Stimulated activated CD8-positive, alpha-beta memory T cell treated with anti-CD3 and anti-CD28 coated beads, Interleukin-12 subunit alpha, Interleukin-12 subunit beta, amount 100 ng/mL, for 24 hours (primary cell): ENCODE results near the gene SIRPA.

Source experiments
- DNase-seq: peaks from one replicate; pipeline ENCODE4 v3.0.0-alpha.2; 2020; ENCODE audit errors: extremely low read depth

Gene SIRPA

DNA sequence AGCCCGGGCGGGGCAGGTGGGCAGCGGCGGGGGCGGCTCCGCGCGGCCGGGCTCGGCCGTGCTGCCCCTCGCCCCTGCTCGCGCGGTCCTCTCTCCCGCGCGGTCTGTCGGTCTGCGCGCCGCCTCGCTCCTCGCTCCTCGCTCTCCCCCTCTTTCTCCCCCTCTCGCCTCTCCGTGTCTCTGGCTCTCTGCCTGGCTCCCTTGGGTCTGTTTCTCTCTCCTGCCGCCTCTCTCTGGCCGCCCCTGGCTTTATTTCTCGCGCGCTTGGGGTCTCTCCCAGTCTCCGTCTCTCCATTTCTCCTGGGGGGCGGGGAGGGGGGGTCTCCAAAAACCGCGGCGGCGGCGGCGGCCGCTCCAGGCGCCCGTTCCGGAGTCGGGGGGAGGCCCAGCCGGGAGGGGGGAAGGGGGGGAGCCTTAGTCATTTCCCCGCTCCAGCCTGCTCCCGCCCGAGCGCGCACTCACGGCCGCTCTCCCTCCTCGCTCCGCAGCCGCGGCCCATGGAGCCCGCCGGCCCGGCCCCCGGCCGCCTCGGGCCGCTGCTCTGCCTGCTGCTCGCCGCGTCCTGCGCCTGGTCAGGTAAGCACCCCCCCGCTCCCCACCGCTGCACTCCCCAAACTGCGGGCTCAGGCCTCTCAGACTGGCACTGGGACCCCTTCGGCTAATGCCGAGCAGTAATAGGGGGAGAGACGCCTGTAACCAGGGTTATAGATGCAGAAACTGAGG, at the start of gene SIRPA:
SIRPA (plus strand) TSS at position 457 of the 723 bp plus-strand sequence; CDS start at position 498, 41 bp downstream.
- DNase-seq, result no peak

GRCh38 chr20:1845701-1846100, 49.5 kb upstream of the SIRPA start:
- DNase-seq, result no peak

GRCh38 chr20:1846341-1846740, 48.9 kb upstream of the SIRPA start:
- no peak for DNase-seq

DNA sequence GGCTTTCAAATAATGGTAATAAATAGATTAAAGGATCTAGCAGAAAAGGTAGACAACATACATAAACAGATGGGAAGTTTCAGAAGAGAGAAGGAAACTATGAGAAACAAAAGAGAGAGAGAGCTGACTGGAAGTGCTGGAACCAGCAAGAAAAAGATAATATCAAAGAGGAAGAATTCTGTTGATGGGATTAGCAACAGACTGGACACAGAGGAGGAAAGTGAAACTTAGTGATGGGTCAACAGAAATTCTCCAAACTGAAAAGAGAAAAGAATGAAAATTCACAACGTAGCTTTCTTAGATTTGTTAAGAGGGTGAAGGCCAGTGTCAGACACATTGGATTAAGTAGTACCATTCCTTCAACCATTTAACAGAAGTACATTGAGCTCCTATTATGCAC, 48.3 kb upstream of the SIRPA start:
- no peak for DNase-seq

DNA sequence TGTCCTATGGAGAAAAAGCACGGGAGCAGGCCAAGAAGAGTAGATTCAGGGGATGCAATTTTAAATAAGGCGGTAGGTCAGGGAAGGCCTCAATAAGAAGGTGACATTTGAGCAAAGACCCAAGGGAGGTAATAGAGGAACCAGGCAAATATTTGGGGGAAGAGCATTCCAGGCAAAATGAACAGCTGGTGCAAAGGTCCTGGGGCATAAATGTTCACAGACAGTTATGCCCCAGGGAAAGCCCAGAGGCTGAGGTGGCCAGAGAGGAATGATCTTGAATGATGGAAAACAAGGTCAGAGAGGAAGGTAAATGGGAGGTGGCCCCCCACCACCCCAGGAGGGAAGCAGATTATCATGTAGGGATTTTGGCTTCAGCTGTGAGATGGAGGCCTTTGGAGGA, 47.4 kb upstream of the SIRPA start:
- DNase-seq, result no peak

DNA sequence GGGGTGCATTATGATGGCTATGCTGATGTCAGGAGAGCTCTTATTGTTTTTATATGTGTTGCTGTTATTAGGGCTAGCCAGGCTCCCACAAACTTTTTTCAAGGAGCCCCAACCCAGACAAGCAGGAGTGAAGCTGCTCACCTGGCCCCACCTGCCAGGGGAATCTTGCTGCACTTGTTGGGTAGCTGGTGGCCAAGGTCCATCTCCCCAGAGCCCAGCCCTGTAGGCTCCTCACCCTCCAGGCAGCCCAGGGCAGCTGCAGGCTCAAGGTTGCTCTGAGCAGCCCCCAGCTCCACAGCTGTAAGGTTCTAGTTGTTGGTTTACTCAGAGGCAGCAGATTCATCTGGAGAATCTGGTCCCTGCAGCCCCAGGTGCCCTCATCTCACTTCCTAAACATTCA, 46.8 kb upstream of the SIRPA start:
- DNase-seq, result no peak

GRCh38 chr20:1851396-1851795, 43.8 kb upstream of the SIRPA start:
- DNase-seq, result no peak

- DNase-seq, result no peak
These were observed 41.7 kb upstream of the SIRPA start for GRCh38 chr20:1853473-1853872.

DNA sequence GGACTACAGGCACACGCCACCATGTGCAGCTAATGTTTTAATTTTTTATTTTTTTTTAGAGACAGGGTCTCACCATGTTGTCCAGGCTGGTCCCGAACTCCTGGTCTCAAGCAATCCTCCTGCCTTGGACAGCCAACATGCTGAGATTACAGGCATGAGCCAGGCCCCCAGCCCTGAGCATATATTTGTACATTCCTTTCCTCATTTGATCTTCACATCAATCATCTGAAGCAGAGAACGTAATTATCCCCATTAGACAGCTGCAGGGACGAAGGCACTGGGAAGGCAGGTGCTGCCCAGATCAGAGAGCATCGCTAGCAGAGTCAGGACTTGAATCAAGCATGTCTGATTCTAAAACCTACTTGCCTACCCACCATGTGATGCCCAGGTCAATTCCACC, 41.0 kb upstream of the SIRPA start:
- DNase-seq, result no peak

DNA sequence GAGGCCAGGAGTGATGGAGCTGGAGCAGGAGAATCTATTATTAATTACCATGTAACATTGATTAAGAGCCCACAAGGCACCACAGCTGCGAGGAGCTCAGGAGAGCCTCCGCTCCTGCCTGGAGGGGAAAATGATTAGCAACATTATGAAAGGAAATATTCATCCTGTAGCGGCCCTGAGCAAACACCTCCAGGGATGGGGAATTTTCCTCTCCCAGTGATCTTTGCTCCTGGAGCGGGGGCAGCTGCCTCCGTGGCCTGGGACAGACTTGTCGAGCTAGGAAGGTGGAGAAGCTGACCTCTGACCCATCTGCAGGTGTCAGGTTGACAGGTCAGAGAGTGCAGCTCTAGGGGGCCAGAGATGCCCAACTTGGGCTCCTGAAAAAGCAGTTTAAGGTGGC, 40.1 kb upstream of the SIRPA start:
- DNase-seq, result no peak

GRCh38 chr20:1855690-1856089, 39.5 kb upstream of the SIRPA start:
- DNase-seq, result no peak

- DNase-seq, result no peak
These were observed 38.8 kb upstream of the SIRPA start for GRCh38 chr20:1856424-1856823.

DNA sequence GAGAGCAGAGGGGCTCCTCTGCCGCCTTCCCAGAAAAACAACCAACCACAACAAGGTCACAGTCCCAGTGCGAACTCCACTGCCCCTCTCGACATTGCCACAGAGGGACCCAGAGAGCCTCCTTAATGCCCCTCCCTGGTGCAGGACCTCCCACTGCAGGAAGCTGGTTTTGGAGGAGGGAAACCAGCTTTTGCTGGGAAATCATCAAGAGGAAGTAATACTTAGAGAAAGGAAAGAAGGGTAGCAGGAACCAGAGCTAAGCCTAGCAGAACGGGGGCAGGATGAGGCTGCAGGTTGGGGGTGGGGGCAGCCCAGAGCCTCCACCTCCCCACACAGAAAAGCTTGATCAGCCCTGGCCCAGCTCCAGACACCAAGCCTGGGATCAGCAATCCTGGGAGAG, 37.7 kb upstream of the SIRPA start:
- DNase-seq, result no peak

- no peak for DNase-seq
These were observed 36.3 kb upstream of the SIRPA start for GRCh38 chr20:1858871-1859270.

- no peak for DNase-seq
These were observed 34.8 kb upstream of the SIRPA start for GRCh38 chr20:1860446-1860845.

DNA sequence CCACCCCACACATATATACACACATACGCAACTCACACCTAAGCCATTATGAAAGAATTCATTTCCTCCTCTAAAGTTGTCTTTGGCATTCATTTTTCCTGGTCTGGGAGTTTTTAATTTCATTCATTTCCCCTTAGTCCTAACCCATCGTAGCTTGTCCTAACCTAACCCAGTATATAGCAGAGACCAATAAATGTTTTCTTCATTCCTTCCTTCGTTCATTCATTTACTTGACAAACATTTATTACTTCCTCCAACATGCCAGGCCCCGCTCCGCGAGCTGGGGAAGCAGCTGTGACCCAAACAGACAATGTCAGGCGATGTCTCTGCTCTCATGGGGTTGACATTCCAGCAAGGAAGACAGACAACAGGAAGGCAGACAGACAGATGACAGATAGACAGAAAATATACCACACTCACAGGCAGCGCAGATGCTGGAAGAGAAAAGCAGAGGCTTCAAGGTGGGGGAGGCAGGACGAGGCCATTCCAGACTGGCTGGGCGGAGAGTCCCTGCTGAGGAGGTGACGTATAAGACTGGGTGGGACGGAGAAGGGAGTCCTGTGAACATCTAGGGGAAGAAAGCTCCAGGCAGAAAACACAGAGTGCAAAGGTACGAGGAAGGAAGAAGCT, 33.7 kb upstream of the SIRPA start:
- DNase-seq, result no peak

GRCh38 chr20:1861996-1862662, 33.1 kb upstream of the SIRPA start:
- no peak for DNase-seq

- DNase-seq, result no peak
These were observed 32.5 kb upstream of the SIRPA start for GRCh38 chr20:1862663-1863053.

DNA sequence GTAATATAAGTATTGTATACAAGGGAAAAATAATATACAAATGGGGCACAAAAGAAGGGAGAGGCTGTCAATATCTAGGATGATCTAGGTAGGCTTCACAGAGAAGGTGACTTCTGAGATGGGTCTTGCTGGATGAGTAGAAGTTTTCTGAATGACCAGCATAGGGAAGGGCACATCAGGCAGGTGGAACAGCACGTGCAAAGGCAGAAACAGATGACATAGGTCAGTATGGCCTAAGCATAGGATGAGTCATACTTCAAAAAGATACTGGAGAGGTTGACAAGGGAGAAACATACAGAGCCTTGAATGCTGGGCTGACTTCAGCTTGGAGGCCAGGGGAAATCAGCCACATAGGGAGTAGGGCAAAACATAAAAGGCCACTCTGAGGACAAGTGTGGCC, 31.9 kb upstream of the SIRPA start:
- no peak for DNase-seq

DNA sequence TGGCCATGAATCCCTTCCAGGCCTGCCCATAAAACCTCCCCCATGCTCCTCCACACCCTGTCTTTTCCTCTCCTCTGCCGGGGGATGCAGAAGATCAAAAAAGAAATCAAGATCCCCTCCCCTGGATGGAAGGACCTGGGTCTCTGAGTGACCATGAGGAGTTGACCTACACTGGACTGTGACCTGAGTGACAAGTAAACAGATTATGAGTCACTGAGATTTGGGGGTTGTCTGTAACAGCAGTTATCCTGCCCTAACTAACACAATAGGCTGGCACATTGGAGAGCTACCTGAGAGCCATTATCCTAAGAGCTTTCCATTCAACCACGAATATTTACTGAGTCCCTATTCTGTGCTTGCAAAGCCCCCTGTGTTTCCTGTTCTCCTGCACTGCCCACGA, 28.4 kb upstream of the SIRPA start:
- no peak for DNase-seq

DNA sequence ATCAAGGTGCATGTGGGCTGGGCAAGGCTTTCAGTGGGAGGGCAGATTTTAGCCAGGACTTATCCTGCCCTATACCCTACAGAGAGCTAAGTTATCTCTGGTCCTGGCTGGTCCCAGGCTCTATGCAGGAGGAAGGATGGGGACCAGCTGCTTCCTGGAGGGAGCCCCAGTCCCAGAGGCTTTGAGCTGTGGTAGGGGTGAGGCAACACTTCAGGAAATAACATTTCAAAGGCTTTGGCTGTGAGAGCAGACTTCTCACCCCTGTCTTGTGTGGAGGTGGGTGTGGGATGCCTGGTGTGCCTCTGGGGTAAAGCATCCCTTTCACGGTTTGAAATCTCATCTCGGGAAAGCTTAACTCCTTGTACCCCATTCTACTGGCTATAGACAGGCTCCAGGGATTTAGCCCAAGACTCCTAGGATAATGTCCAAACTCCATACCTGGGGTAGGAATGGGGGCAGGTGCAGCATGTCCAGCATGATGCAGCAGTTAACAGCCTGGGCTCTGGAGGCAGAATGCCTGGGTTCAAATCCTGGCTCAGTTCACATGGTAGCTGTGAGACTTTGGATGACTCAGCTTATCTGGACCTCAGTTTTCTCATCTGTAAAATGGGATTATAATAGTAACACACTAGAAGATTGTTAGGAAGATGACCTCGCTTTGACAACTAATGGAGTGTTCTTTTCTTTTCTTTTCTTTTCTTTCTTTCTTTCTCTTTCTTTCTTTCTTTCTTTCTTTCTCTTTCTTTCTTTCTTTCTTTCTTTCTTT, 27.5 kb upstream of the SIRPA start:
- no peak for DNase-seq

DNA sequence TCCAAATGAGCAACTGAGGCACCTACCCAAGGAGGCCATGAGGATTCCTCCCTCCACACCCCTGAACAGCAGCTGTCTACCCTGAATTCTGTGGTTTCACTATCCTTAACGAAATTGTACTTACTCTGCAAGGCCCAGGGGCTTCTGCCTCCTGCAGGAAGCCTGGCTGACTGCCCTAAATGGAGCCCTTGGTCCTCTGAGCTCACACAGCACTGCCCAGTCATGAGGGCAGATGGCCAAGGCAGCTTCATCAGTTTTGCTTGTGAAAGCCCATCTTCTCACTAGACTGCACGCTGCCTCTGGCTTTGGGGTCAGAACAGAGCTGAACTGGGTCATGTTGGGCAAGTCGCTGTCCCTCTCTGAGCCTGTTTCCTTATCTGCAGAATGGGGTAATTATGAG, 26.4 kb upstream of the SIRPA start:
- no peak for DNase-seq

DNA sequence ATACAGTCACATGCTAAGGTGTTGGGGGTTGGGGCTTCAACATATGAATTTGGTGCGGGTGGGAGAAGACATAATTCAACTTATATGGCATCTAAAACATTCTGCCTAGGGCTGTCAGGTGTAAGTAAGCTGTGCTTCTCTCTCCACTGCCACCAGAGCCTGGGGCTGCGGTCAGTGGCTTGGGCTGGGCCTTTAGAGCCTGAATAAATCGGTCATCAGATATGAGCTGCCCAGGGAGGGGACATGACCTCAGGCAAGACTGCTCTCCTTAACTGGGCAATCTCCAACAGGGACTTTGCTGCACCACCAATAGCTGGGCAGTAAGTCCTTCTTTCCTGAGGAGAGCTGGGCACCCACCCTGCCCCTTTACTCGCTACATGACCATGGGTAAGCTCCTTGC, 24.9 kb upstream of the SIRPA start:
- DNase-seq, result no peak
